NOMO-1 treated with dmso at 0.1 percent for 144 hours (cell line): ENCODE measurements around the gene DHX30.

Experiments used
- DNase-seq: peaks from one replicate; lab custom pipeline; 2025; ENCODE audit not compliant: unreplicated experiment; lab: John Stamatoyannopoulos, UW

DHX30 gene

GRCh38 chr3:47852604-47853602 is 50.0 kb downstream of the DHX30 start:
- DNase-seq, result no peak

- no peak for DNase-seq
Observed at GRCh38 chr3:47854267-47854666, 51.3 kb downstream of the DHX30 start.

- DNase-seq, result no peak
Observed at GRCh38 chr3:47854720-47855455, 52.0 kb downstream of the DHX30 start.

GRCh38 chr3:47855461-47856383 is 52.8 kb downstream of the DHX30 start:
- DNase-seq, result no peak

GRCh38 chr3:47856669-47857068 is 53.7 kb downstream of the DHX30 start:
- no peak for DNase-seq

- no peak for DNase-seq
Observed at GRCh38 chr3:47857151-47857550, 54.2 kb downstream of the DHX30 start.

- DNase-seq, result no peak
Observed at GRCh38 chr3:47859956-47860605, 57.1 kb downstream of the DHX30 start.

GRCh38 chr3:47863391-47864128 is 60.6 kb downstream of the DHX30 start:
- DNase-seq, result no peak

- DNase-seq, result no peak
Observed at GRCh38 chr3:47865192-47865591, 62.3 kb downstream of the DHX30 start.

- DNase-seq, result no peak
Observed at GRCh38 chr3:47867451-47868044, 64.6 kb downstream of the DHX30 start.

GRCh38 chr3:47868306-47868705 is 65.4 kb downstream of the DHX30 start:
- DNase-seq, result no peak

- no peak for DNase-seq
Observed at GRCh38 chr3:47870156-47870555, 67.2 kb downstream of the DHX30 start.

- DNase-seq, result no peak
Observed at GRCh38 chr3:47870702-47871260, 67.8 kb downstream of the DHX30 start.

GRCh38 chr3:47871389-47871788 is 68.5 kb downstream of the DHX30 start:
- DNase-seq, result no peak

GRCh38 chr3:47872916-47873315 is 70.0 kb downstream of the DHX30 start:
- DNase-seq, result no peak

GRCh38 chr3:47874438-47874837 is 71.5 kb downstream of the DHX30 start:
- no peak for DNase-seq

- no peak for DNase-seq
Observed at GRCh38 chr3:47874913-47875312, 72.0 kb downstream of the DHX30 start.

GRCh38 chr3:47877290-47877689 is 74.4 kb downstream of the DHX30 start:
- no peak for DNase-seq

- DNase-seq, result no peak
Observed at GRCh38 chr3:47877719-47878118, 74.8 kb downstream of the DHX30 start.
